HG03097 (cell line): Measurements from ENCODE around the gene SH2D7.
A peak's percentile ranks its signal among the peaks of the same experiment; 100 is the strongest.

ENCODE experiments used
- ATAC-seq: cut with Tn5 transposase; IDR thresholded peaks from one replicate; pipeline ENCODE4 v1.9.1; 2021; ENCODE audit not compliant: unreplicated experiment, low FRiP score

The SH2D7 gene

DNA sequence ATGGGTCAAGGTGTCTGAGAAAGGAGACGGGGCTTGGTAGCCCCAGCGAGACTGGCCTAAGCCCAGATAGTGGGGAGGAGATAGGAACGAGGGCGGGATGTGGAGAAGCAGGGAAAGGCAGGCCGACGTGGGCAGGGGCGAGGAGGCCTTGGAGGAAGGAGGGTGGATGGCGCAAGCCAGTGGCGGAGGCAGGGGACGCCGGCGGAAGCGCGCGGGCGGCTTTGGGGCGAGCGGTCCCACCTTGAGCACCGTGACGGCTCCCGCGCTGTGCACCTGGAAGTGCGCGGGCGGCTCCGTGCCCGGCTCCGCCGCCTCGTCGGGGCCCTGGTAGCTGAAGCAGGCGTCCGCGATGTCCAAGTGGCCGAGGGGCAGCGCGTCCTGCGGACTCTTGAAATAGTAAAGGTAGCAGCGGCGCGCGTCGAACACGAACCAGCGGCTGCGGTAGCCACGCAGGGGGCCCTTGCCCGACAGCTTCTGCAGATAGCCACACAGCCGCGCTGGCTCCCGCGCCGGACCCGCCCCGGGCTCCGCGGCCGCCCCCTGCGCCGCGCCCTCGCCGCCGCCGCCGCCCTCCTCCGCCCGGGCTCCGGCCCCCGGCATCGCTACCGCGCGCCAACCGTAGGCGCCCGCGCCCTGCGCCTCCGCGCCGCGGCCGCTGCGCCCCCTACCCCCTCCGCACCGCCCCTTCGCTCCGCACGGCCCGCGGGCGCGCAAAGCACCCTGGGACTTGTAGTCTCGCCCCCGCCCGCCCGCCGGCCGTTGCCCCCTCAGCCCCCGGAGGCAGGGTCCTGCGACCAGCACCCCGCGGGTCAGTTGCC lies 15.1 kb upstream of the SH2D7 start, which contains the start of gene TBC1D2B:
TSS of gene TBC1D2B (minus strand) at position 659 of the 818 bp plus-strand sequence. CDS start at position 600, 59 bp downstream.
- ATAC-seq = peak; percentile 58

- ATAC-seq = no peak
These were observed 14.5 kb upstream of the SH2D7 start for GRCh38 chr15:78077871-78078210.

- no peak for ATAC-seq
These were observed 12.9 kb upstream of the SH2D7 start for GRCh38 chr15:78079298-78080087.

DNA sequence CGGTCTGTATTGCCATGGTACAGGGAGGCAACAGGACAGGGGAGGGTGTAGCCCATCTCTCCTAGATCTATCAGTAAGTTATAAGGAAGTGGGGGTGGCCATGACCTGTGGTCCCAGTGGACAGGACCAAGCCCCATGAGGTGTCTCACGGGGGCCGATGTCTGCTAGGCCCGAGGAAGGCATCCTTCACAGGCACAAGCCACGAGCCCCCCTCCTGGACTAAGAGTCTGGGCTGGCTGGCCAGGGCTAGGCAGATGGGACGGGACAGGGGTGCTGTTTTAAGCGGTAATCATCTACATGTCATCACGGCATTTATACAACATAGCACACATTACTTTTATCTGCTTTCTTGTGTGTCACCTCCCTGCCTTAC lies 12.3 kb upstream of the SH2D7 start:
- ATAC-seq = no peak

- ATAC-seq = no peak
These were observed 10.1 kb upstream of the SH2D7 start for GRCh38 chr15:78082106-78082742.

DNA sequence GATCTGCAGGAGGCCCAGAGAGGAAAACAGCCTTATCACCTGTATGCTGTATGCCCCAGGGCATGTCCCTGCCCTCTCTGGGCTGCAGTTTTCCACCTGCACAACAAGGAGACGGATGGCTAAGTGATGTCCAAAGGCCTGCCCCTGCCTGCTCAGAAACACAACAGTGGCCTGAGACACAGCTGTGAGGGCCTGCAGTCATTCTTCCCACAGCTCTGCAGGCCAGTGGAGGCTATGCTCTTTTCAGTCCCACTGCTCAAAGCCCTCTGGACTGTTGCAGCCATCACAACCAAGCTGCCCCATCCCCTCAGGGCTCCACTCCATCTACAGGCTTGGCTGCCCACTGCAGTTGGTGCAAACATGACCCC lies 9.6 kb upstream of the SH2D7 start:
- no peak for ATAC-seq

DNA sequence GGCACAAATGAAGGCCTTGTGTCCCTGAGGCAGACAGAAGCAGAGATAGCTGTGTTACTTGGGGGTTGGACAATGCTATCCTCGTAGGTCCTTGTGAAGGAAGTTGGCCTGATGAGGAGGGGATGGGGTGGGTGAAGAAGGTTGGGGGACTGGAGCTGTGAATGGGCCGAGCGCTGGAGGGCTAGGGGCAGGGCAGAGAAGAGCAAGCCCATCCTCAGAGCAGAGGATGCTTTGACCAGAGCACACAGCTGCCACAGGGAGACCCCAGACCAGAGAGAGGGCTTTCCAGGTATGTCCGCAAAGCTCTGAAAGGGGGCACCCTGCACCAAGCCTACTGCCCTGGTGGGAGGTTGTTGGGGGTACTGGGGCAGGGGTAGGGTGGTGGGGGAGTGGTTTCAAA lies 9.2 kb upstream of the SH2D7 start:
- ATAC-seq = no peak

GRCh38 chr15:78083687-78084448 lies 8.5 kb upstream of the SH2D7 start:
- ATAC-seq = no peak

GRCh38 chr15:78084449-78084750 lies 8.0 kb upstream of the SH2D7 start:
- no peak for ATAC-seq

- ATAC-seq = no peak
These were observed 6.4 kb upstream of the SH2D7 start for GRCh38 chr15:78085928-78086327.

DNA sequence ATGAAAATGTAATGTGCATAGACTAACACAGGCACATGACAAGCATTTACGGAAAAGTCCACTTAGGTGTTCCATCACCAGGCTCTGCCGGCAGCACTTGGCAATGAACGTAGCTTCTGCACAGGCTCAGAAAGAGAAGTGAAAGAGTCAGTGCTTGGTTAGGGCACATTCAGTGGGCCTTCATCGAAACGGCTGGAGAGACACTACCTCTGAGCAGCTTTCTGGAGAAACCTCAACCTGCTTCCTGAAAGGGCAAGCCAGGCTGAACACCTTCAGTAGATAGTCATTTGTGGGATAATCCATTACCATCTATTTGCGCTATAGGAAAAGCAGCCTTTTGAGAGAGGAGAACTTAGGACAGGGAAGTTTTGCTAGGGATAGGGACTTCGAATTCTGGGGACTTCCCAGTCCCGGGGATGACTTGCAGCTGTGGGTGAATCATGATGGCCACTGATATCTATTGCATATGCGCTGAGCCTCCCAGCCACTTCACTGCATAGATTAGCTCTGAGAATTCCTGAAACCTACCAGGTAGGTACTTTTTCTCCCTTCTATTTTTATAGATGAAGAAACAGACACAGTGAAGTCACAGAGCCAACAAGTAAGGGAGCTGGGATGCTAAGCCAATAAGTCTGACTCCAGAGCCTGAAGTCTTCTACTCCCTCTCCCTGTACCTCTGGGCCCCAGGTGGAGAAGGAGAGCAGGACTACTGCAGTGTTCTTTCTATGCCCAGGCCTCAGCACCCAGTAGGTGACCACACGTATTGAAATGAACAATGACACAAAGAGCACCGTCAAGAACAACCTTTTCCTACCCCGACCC lies 4.2 kb upstream of the SH2D7 start:
- no peak for ATAC-seq

DNA sequence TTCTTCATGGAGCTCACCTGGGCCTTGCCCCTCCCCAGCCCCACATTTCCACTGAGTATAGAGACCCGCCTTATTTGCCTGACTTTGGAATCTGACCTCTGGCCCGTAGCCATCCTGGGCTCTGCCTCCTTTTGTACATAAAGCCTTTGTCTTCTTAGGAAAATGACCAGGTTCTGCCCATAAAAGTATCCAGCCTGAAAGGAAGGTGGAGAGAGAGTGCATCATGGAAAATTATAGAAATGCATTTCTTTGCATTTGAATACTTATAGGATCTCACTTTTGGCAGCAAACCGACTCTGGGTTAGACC lies 3.6 kb upstream of the SH2D7 start:
- ATAC-seq = no peak

- no peak for ATAC-seq
These were observed 1.8 kb upstream of the SH2D7 start for GRCh38 chr15:78090422-78091063.

DNA sequence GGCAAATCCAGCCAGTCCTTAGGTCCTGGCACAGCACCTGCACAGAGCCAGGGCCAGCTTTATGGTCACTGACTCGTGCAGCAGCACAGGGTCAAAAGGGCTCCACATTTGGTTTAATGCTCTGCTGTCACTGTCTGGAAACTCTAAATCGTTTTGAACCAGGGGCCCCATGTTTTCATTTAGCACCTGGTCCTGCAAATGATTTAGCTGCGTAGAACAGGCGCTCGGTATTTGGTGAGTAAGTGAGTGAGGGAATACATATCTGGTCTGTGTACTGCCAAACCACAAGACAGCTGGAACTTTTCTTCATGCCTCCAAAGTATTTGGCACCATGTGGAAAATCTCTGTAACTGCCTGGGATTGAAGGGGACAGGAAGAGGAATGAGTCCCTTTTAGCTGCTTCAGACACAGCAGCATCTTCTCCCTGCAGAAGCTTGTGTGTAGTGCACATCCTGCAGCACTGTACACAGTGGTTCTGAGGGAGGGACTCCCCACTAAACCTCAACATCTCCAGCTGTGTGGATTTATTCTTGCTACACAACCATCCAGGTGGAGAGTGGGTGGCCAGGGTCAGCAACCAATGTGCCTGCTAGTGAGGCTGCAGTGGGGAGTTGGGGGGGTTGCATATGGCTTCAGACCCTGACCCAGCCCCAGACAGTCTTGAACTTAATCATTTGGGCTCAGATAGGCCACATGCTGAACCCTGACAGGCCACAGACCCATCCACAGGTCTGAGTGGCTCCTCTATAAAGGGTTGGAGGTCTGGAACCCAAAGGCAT lies 1.1 kb downstream of the SH2D7 start:
- no peak for ATAC-seq

GRCh38 chr15:78097667-78098066 lies 5.3 kb downstream of the SH2D7 start:
- no peak for ATAC-seq

DNA sequence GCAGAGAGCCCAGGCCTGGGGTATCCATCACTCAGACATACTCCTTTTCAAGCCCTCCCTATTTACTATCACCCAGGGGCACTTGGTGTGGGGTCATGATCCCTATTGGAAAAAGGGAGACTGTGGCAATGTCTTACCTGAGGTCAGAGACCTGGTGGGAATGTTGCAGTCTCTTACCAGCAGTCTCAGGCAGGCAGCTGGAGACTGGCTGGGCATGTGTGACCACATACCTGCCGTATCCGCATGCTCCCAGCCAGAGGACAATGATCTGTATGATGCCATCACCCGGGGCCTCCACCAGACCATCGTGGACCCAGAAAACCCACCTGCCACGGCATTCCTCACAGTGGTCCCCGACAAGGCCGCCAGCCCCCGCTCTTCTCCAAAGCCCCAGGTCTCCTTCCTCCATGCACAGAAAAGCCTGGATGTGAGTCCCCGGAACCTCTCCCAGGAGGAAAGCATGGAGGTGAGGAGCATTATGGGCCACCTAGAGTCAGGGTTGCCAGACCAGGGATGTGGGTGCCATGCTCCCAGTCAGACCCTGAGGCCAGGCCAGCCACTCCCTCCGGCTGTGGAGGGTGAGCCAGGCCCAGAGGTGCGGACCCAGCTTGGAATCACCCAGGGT lies 5.9 kb downstream of the SH2D7 start:
- no peak for ATAC-seq

DNA sequence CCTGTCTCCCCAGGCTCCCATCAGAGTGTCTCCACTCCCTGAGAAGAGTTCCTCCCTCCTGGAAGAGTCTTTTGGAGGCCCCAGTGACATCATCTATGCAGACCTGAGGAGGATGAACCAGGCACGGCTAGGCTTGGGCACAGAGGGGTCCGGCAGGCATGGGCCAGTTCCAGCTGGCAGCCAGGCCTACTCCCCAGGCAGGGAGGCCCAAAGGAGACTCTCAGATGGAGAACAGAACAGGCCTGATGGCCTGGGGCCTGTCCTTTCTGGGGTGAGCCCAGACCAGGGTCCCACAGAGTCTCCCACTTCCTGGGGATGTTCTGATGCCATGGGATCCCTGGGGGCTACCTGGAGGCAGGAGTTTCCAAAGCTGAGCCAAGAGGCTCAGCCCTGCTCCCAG lies 8.5 kb downstream of the SH2D7 start:
- ATAC-seq = no peak

- ATAC-seq = no peak
These were observed 9.2 kb downstream of the SH2D7 start for GRCh38 chr15:78101423-78102105.
